ENCODE measurements around the gene TMEM270.

Gene TMEM270

DNA sequence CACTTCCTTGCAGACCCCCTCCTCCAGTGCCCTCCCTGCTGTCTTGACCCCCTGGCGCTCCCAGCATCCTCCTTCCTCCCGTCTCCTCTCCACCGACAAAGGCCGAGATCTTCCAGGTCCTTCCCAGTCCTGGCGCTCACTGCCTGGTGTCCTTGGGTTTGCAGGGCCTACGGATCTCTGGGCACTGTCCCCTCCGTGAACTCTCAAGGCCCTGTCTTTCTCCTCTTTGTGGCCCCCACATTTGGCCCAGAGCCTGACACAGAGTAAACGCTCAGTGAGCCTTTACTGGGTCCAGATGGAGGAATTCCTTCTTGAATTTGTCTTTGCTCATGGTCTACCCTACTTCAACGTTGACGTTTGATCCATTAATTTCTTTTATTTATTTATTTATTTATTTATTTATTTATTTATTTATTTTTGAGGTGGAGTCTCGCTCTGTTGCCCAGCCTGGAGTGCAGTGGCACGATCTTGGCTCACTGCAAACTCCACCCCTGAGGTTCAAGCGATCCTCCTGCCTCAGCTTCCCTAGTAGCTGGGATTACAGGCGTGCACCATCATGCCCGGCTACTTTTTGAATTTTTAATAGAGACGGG is 29.7 kb downstream of the TMEM270 start:
- no peak for DNase-seq

DNA sequence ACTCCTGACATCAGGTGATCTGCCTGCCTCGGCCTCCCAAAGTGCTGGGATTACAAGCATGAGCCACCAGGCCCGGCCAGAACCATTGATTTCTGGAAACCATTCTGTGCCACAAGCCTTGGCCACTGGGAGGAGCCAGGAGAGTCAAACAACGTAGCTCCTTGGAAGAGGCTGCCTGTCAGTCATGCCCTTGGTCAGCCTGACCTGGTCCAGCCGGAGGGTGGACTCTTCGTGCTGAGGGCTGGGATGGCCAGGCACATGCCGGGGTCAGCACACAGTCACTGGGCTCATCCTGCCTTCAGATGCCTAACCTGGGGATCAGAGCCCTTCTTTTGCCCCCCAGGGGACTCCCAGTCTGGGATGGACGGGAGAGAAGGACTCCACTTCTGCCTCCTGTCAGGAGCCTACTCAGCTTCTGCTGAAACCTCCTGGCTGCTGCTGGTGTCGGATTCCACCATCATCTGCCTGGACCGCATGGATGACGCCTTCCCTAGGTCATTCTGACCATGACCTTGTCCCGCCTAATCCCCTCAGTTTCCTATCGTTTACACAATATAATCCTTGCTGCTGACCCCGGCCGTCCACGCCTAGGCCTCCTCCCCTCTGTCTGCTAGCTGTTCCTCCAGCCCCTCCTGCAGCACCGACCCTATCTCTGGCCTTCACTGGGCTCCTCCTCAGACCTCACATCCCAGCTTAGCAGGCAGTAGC is 30.4 kb downstream of the TMEM270 start:
- no peak for DNase-seq

- DNase-seq, result no peak
Measured at GRCh38 chr7:73892003-73892999, 31.3 kb downstream of the TMEM270 start.

DNA sequence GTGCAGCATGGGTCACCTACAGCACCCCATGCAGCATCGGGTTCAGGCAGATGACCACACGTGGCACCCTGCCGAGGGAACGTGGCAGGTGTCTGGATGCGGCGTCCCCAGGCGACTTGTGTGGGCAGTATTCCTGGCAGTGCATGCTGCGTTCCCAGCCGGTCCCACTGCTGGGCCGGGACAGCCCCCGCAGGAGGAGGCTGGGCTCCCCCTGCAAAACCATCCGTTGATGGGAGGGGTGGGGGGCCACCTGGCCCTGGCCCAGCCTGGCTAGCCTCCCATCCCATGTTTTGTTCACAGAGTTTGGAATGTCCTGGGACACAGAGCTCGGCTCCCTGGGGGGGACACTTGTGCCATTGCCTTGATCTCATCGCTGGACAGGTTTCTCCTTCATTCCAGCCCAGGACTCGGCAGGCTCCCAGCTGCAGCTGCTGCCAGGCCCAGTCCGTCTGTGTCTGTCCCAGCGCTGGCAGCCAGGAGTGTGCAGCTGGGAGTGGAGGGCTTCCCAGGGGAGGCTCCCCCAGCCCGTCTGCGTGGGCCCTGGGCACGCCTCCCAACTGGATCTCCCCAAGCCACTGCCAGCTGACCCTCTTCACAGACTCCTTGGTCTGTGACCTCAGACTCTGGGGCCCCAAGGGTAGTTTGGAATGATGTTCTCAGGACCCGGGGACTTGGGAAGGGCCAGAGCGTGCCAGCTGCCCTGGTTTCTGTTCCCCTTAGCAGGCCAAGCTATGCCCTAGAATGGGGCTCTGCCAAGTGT is 32.6 kb downstream of the TMEM270 start:
- no peak for DNase-seq

GRCh38 chr7:73894166-73894565 is 33.2 kb downstream of the TMEM270 start:
- DNase-seq, result no peak

DNA sequence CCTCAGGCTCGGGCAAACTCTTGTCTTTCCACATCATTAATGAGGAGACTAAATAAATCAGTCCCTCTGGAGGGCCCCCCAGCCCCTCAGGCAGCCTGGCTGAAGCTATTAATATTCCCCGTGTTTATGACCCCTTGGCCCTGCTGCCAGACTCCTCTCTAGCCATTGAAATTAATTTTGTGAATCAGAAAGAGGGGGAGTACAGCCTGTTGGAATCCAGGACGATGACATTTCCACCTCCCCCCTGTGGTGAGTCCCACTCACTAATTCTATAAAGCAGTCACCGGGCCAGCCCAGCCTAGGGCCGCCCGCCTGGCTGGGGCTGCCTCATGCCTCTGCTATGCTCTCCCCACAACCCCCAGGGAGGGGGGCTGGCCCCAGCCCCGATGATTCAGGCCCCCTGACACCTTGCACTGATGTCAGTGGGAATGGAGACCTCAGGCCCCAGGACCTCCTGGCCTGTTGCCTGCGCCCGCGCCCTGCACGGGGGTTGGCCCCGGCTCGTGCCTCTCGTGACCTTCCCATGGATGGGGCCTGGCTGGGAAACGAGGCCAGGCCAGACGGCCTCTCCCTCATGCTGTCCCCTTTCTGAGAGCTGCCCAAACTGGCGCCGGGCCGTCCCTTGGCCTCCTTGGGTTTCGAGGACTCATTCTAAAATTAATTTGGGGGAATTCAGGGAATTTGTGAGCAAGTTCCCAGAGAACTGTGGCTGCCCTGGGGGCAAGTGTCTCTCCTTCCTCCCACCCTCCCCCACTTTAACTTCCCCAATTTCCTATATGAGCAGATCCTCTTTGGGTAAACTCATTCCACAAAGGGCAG is 34.0 kb downstream of the TMEM270 start:
- DNase-seq, result no peak

DNA sequence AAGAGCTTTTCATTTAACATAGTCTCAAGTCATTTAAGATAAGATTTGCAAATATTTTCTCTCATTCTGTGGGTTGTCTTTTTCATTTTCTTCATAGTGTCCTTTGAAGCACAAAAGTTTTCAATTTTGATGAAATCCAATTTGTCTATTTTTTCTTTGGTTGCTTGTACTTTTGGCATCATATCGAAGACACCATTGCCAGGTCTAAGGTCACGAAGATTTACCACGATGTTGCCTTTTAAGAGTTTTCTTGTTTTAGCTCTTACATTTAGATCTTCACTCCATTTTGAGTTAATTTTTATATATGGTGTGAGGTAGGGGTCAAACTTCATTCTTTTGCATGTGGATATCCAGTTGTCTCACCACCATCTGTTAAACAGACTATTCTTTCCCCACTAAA is 34.7 kb downstream of the TMEM270 start:
- DNase-seq, result no peak

- no peak for DNase-seq
Measured at GRCh38 chr7:73896454-73896853, 35.5 kb downstream of the TMEM270 start.

DNA sequence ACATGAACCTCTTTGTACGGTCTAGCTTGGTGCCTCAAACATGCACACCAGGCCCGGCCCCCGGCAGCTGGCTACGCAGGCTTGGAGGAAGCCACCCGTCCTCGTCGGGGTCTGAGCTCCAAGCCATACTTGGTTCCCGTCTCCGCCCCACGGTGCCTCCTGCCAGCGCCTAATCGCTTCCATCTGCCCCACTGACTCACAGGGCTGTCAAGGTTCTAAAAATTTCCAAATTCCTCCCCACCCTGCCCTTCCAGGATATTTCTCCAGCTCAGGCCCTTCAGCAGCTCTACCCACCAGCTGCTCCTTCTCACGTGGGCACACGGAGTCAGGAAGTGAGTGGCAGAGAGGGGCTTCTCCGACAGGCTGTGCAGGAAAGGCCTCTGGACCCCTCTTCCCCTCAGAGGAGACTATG is 38.8 kb downstream of the TMEM270 start:
- no peak for DNase-seq

DNA sequence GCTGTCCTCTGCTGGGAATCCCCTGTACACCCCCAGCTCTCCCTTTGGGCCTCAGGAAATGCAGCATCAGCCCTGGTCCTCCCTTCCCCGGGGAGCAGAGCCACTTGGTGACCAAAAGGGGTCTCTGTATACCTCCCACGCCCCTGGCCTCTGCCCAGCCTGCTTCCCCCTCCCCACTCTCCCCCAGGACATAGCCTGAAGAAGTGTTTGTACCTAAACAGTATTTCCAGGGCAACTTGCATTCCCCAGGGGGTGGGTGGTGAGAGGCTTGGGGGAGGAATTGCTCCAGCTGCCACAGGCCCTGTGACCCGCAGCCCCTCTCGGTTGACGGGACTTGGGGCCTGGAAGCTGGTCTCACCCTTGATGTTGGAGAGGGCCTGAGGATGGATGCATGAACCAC is 39.3 kb downstream of the TMEM270 start:
- DNase-seq, result no peak

- DNase-seq, result no peak
Measured at GRCh38 chr7:73901231-73901822, 40.4 kb downstream of the TMEM270 start.

GRCh38 chr7:73901823-73902597 is 41.1 kb downstream of the TMEM270 start:
- no peak for DNase-seq

GRCh38 chr7:73903321-73904218 is 42.6 kb downstream of the TMEM270 start:
- DNase-seq, result no peak

DNA sequence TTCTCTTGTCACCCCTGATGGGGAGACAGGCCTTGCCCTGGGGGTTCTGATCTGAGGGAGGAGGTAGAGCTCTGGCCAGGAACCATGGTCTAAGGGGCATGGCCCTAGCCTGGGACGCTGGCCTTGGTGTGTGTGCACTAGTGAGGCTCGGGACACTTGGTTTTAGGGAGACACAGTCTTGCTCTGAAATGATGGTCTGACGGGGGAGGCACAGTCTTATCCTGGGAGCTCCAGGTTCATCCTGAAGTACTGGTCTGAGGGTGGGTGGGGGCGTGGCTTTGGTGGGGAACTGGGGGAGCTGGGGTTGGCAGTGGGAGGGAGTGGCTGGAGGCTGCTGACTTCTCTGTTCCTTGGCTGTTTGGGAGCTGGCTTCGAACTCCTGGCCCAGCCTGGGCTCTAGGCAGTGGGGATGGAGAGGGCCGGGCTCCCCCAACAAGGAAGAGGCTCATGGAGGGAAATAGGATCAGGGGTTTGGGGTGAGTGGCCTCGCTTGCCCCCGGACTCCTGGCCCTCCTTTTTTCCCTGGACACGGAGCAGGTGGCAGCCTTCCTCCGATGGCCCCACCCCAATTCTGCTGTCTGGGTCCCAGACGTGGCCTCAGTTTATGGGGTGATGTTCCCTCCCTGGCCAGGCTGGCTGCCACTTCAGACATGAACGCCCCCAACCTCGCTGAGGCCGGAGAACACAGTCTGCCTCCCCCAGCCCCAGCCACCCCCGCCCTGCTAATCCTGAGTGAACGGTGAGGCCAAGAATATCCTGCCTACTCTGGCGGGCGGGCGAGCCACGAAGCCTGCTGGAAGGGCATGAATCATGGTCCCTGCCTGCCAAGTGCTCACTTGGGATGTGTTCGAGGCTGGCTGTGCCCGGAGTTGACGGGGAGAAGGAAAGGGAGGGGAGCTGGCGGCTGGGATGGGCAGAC is 43.5 kb downstream of the TMEM270 start:
- no peak for DNase-seq

GRCh38 chr7:73905360-73905759 is 44.4 kb downstream of the TMEM270 start:
- DNase-seq, result no peak

DNA sequence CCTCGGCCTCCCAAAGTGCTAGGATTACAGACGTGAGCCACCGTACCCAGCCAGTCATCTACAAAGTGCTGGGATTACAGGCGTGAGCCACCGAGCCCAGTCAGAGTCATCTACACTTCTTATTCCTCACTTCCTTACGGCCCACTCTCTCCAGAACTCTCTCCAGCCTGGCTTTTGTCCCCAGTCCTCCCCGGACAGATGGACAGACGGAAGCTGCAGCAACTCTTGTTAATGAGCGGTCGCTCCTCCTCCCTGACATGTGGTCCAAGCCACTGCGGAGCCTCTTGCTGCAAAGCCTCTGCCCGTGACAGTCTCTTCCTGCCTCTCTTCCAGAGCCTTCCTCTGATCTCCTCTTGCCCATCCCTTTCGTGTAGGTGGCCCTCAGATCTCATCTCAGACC is 45.9 kb downstream of the TMEM270 start:
- DNase-seq, result no peak

DNA sequence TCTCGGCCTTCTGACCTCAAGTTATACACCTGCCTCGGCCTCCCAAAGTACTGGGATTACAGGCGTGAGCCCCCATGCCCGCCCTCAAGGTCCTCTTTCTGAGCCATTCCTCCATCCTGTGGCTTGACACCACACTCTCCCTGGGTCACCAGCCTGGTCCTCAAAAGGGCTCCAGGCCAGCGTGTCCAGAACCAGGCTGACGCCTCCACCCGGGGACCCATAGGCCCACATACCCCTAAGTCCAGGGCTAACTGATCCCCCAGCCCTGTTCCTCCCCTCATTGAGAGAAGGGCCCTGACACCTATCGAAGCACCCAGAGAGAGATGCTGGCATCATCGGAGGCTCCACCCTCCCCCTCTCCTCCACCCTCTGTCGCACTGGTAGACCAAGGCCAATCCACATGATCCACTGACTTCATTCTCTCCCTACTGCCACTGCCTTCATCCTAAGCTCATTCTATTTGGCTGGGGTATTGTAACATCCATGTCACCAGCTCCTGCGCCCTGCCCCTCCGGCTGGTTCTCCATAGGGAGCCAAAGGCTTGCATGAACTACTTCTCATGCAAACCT is 46.7 kb downstream of the TMEM270 start:
- no peak for DNase-seq

GRCh38 chr7:73908123-73908611 is 47.2 kb downstream of the TMEM270 start:
- no peak for DNase-seq
